Hepatic stellate cell (primary cell): ENCODE data around the gene LHX4.

ENCODE experiments used
- DNase-seq: peaks from one replicate; pipeline ENCODE4 v3.0.0; 2011; ENCODE audit warnings: low spot score

LHX4 gene

DNA sequence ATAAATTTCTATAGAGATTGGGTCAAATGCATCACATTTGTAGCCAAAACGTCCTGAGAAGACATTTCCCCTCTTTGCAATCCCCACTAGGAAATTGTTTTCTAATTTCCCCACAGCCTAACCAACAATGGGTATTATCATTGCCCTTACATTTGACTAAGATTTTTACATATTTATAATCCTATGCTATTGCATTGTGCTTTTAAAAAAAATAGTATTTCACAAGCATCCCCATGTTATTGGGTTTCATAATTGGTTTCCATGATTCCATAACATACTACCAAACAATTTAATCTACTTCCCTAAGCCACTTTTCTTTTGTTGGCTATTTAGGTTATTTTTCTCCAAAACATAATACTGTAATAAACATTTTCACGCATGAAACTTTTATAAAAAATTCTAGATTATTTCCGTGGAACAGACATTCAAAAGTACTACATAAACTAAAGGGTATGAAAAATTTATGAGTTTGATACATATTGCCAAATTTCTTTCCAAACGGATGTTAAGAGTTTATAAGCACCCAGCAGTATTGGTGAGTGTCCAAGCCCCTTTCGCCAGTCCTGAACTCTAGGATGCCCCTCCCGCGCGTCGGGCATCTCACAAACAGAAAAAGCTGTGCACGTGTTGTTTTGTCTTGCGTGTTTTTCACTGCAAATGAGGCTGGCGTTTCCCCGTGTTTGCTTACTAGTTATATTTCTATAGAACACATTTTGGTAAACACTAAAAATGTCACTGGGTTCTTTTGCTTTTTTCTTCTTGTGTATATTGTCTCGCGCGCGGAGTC is 2.0 kb upstream of the LHX4 start:
- no peak for DNase-seq

- peak; percentile 48 for DNase-seq
These were observed 1.2 kb upstream of the LHX4 start for GRCh38 chr1:180228648-180229482.

DNA sequence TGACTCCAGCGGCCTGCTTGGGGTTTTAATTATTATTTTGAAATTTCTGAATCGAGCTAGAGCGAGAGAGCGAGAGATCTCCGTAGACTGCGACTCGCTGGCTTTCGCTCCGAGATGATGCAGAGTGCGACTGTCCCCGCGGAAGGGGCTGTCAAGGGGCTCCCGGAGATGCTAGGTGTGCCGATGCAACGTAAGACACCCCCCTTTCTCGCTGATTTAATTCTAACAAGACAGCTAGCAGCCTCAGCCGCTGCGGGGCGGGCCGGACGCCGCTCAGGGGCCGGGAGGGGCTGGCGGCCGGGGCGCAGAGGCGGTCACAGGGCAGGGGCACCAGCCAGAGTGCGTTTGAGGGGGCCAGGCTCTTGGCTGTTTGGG is 339 bp downstream of the LHX4 start:
- no peak for DNase-seq

GRCh38 chr1:180230791-180231505 is 884 bp downstream of the LHX4 start:
- DNase-seq = peak; percentile 83

GRCh38 chr1:180231506-180231921 is 1.4 kb downstream of the LHX4 start:
- DNase-seq = peak; percentile 49

GRCh38 chr1:180231936-180232335 is 1.9 kb downstream of the LHX4 start:
- no peak for DNase-seq

DNA sequence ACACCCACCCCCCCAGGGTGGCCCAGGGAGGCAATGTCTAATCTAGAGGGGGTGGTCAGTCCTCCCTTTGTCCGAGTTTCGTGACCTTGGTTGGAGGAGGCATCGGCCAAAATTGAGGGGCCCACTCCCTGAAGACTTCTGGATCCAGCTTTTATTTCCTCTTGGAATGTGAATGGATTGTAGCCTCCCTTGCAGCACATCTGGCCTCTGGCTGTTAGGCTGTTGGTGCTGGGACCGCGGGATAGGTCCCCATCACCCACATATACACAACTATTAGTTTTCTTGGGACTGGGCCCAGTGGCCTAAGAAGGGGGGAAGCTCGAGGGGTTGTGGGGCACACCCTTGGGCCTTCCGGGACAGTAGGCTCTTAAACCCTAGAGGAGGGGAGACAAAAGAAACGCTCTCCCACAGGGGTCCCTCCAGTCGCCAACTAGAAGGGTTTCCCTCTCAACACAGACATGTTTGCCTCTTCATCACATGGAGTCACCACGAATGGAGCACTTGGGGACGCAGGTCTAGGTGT is 2.5 kb downstream of the LHX4 start:
- DNase-seq = no peak

GRCh38 chr1:180233191-180234011 is 3.3 kb downstream of the LHX4 start:
- no peak for DNase-seq

DNA sequence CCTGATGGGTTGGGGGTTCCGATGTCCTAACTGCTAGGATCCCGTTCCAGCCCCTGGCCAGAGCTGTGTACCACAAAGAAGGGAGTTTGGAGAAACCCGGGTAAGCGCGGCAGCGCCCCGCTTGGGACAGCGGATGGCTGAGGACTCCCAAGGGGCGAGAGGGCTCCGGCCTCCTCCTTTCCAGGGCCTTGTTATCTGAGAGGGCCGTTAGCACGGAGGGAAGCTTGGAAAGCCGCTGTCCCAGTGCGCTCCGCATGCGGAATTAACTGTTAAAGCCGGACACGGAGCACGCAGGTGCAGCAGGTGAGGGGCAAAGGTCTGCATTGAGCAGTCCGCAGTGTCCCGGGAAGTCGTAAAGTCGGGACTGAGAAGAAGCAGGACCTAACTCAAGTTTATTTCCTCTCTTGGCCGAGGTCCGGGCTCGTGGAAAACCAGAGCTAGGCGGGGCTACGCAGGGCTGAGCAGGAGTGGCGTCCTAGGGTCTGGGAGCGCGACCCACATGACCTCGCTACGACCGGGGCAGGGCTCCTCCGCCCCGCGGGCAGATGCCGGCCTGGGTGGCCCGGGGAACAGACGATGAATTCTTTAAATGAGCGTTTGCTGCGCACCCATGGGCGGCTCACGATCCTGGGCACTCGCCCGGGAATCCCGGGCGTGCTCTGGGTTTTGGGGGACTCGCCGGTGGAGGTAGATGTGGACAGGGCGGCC is 4.5 kb downstream of the LHX4 start:
- DNase-seq = no peak

DNA sequence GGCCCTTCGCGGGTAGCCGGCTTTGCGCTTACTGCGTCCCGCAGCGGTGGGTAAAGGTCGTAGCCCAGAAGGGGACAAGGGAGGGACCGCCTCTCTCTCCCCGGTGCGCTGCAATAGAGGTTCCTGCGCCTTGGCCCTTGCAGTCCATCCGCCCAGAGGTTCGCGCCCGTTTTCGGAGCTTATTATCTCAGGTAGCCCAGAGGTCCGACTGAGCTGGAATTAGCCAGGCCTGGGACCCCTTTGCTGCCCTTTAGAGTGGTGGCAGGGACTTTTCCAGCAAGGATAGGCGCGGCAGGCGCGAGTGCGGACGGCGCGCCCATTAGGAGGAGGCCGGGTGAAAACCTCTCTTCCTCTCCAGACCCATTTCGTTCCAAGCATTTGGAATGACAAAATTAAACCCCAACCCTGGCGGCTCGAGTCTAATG is 5.0 kb downstream of the LHX4 start:
- DNase-seq = no peak

GRCh38 chr1:180235502-180236239 is 5.6 kb downstream of the LHX4 start:
- no peak for DNase-seq

GRCh38 chr1:180236698-180237509 is 6.8 kb downstream of the LHX4 start:
- no peak for DNase-seq

DNA sequence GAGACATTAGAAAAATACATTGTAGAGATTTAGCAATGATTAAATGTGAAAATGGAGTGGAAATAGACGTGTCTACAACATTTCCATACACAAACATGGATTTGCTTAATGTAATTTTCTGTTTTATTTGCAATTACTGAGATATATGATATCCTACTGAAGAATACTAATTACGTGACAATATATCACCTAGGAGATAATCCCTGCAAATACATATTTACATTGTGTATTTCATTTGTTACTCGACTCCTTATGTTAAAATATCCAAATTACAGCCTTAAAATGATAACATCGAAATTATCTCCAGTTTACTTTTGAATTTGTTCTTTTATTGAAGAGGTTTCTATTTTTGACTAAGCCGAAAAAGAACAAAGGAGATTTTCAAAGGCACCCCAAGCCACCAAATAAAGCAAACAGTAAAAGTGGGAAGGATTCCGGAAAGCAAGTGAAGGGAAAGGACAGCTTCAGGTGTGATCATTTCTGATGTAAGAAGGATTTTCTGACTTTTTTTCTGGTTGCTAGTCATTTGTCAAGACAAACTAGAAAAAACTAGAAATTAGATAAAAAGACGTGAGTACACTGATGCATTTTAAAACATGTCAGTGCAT is 7.9 kb downstream of the LHX4 start:
- no peak for DNase-seq

DNA sequence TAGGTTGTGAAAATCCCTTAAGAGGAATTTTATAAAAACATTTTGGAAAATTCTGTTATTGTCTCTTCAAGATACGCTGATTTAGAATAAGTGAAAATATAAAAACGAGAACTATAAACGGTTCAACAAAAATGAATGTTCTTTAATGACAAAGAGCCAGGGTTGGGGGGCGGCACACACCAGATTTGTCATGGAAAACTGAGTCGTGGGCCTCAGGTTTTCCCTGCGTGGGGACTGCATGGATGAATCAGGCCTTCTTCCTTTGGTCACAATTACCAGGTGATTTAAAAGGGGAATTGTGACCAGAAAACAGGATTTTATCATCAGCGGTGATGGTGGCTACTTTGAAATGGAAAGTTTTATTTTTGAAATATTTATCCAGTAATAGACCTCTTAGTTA is 8.6 kb downstream of the LHX4 start:
- no peak for DNase-seq

GRCh38 chr1:180239145-180240096 is 9.4 kb downstream of the LHX4 start:
- no peak for DNase-seq

DNA sequence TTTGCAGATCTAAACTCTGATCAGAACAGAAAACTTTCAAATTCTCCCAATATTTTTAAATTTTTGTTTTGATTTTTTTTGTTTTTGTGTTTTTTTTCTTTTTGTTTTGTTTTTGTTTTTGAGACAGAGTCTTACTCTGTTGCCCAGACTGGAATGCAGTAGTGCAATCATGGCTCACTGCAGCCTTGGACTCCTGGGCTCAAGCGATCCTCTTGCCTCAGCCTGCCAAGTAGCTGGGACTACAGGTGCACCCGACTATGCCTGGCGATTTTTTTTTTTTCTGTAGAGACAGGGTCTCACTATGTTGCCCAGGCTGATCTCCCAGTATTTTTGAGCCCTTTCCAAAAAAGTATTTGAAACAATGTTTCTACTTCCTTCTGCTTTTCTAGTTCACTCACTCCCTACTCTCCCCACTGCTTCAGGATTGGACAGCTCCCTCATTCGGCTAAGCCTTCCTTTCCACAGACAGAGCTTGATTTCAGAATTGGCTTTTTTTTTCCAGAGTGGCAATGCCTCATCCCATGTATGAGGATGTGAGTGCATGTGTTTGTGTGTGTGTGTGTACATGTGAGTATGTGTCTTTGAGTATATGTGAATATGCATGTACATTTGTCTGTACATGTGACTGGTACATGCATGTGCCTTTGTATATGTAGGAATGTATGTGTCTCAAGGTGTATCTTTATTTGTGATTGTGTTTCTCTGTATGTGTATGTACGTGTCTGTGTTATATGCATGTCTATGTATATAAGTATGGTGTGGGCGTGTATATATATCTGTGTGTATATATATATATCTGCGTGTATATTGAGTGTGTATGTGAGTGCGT is 11.9 kb downstream of the LHX4 start:
- peak; percentile 54 for DNase-seq
